GM21723 (cell line): ENCODE data around the gene CPNE1.

Experiments
- ATAC-seq: cut with Tn5 transposase; IDR thresholded peaks from one replicate; pipeline ENCODE4 v1.9.1; 2021; ENCODE audit warnings: mild to moderate bottlenecking, moderate library complexity; ENCODE audit not compliant: unreplicated experiment

CPNE1 gene

DNA sequence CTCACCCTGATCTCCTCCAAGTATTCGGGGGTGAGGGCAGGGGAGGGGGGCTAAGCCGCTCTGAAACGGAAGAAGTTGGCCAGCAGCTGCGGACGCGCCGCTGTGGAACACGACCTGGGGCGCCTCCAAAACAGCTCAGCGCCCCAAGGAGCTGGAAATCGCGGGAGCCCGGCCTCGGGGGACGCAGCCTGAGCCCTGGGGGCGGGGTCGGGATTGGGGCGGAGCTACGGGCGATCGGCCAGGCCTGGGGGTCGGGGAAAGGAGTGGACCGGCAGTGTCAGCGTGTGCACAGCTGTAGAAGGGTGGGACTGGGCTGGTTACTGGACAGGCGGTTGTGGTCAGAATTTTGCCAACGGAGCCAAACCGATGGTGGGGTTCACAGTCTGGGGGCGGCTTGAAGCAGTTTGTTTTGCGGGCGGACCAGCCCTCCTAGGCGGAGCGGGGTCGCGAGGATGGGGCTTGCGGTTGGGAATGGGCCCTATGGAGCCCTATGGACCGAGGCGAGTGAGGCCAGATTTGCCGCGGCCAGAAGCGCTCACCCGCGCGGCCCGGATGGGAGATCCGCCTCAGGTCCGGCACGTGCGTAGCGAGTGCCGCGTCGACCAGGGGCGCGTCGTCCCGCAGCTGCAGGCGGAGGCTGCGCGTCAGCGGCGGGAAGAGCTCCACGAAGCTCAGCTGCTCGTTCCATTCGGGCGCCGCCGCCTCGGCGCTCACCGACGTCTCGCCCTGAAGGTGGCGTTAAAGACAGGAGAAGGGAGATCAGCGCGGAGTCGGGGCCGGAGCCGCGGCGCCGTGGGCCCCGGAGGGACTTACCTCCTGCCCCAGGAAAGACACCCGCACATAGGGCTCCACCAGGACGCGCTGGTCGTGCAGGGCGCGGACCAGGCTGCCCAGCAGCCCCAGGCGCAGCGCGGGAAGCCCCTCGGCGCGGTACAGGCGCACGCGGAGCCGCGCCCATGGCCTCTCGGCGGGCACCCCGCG is 63.4 kb downstream of the CPNE1 start:
- peak; percentile 65 for ATAC-seq

DNA sequence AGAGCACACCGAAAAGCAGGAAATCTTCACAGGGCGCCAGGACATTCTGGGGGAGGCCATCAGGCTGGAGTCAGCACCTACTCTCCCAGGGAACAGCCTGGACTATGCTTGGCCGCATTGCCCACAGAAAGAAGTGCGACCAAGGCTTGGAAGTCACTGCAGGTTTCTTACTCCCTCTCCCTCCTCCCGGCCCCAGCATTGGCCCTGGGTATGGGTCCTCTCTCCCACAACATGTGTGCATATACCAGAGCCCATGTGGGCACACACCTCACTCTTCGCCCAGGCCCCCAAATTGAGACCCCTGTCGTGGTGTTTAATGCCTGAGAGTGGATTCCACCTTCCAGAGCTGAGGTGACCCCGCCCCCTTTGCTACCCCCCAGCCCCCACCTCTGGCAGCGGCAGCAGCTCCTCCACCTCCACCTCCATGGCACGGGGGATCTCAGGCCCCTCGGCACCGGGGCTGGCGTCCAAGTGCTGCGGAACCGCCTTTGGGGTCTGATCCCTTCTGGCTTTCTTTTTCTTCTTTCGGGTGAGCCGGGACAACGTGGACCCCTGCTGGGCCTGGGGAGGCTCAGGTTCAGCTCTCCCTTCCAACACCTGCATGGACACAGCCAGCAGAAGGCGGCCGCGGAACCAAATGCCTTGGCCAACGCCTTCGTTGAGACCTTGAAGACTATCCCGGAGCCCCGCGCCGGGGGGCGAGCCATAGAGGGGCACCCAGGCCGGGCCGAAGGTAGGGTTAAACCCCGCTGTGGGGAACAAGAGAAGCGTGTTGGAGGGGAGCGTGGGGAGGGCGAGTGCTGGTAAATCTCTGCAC is 64.3 kb downstream of the CPNE1 start:
- ATAC-seq: no peak

DNA sequence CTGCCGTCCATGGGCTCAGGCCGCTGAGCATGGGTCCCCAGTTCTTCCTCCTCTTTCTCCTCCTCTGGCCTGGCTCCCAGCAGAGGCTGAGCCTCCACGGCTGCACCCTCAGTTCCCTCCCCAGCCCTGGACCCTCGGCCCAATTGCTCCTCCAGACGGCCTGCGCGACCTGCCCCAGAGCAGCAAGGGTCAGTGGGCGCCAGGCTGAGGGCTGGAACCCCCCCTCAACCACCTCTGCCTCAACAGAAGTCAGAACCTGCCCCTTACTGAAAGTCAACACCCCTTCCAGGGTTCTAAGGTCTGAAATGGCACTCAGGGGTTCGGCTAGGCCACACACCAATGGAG is 65.0 kb downstream of the CPNE1 start:
- ATAC-seq: no peak

DNA sequence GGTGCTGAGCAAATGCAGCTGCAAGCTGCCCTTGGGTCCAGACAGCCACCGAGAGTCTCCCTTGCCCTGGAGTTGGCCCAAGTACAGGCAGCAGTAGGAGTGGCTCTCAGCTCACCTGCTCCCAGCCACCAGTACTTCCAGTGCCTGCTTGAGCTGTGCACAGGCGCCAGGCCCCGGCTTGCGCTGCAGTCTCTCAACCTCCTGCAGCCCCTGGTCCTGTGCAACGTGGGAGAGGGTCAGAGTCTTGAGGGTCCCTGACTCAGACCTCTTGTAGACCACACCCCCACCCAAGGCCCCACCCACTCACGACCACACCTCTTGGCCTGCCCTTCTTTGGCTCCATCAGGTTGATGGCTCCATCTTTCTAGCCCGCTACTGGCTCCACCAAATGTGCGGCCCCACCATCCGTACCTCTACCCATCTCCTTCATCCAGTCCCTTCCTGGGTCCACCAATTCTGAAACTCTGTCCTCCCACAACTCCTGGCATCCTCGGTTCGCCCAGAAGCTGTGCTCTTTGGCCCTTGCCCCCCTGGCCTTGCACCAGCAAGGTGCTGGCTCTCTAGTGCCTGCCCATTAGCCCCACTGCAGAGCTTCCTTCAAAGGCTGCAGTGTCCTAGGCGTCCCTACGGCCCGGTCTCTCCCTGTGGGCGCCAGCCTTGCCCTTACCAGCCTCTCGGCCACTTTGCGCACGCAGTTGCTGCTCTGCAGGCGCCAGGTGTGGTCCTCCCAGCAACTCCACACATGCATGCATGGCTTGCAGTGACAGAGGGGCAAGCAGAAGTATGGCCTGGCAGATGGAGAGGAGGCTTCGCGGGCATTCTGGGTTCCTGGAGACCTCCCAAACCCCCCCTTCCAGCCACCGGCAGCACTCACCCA is 65.6 kb downstream of the CPNE1 start:
- no peak for ATAC-seq

DNA sequence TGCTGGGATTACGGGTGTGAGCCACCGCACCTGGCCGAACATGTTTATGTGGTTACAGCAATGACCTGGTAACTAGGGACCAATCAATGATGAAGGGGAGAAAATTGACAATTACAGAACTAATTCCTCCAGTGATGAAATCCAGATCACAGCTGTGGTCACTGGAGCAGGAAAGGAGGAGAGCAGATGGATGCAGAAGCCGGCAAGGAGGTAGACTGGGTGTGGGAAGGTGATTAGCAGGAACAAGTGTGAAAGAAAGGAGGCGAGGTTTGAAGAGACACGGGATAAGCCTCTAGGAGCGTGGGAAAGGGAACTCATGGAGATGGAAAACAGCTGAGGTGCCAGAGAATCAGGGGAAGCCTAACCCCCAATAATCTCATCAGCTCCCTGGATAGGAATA is 66.2 kb downstream of the CPNE1 start:
- ATAC-seq: no peak

DNA sequence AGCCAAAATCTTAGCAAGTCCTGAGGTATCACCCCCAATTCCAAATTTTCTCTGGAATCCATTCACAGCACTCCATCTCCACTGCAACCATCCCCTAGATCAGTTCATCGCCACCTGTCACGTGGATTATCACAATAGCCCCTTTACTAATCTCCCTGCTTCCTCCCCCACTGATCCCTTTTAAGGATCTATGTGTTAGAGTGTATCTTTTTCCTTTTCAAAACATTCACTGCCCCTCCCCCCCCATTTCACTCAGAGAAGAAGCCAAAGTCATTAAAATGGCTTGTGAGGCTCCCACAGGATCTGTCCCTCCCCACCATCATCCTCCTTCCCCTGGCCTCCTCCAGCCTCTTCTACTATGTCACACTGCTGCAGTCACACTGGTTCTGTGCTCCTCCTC is 67.5 kb downstream of the CPNE1 start:
- no peak for ATAC-seq

DNA sequence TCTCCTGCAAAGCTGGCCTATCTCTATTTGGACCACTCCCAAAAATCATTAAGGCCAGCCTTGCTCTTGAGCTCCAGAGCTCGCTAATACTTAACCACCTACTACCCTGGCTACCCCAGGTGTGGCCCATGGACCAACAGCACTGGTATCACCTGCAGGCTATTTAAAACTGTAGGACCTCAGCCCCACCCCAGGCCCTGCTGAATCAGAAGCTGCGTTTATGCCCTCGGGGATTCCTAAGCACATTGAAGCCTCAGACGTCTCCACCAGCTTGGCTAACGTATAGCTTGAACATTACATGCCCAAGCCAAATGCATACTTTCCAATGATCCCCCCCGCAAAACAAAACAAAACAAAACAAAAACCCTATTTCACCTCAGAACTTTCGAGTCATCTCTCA is 68.8 kb downstream of the CPNE1 start:
- ATAC-seq: no peak

DNA sequence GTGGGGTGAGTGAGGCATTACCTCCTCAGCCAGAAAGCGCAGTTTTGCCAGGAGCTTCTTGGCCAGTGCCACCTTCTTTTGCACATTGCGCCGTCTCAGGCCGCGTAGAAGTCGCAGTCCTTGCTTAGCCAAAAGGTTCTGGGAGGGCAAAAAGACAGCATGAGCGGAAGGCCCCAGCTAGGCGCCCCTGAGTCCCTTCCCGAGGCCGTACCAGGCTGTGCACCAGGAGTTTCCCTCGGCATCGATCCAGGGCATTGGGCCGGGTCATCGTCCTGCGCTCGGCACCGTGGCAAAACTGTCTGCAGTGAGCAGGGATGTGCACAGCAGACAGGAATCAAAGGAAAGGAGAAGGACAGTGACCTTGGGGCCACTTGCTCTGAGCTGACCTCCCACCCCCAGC is 69.2 kb downstream of the CPNE1 start:
- no peak for ATAC-seq

DNA sequence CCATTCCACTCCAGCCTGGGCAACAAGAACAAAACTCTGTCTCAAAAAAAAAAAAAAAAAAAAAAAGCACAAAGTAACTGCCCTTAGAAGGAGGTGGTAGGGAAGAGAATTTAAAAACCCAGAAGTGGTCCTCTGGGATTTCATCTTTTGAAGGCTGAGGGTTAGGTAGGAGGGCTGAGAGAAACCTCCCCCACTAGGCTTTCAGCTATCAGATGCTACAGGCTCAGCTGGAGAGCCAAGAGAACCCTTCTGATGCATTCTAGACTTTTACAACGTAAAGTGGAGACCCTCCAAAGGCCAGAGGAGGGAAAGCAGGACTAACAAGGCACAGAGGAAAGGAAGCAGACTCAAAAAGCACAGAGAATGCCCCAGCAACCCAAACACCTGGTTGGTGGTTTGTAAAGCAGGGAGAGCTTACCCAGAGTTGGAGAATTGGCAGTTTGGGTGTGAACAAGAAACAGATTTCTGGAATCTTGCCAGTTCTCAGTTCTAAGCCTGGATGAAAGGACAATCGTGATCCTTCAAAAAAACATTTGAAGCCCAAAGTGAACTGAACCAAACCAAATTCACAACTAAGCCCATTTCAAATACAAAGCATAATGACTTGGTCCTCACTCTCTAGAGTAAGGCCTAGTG is 72.2 kb downstream of the CPNE1 start:
- no peak for ATAC-seq

DNA sequence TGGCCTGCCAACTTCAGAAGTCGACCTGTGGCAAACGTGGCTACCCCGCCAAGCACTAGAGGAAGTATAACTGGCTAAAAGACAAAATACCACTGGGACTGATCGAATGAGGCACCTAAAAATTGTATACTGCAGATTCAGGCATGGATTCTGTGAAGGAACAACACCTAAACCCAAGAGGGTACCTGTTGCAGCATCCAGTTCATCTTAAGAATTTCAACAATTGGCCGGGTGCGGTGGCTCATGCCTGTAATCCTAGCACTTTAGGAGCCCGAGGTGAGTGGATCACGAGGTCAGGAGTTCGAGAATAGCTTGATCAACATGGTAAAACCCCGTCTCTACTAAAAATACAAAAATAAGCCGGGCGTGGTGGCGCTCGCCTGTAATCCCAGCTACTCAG is 76.3 kb downstream of the CPNE1 start:
- ATAC-seq: no peak

DNA sequence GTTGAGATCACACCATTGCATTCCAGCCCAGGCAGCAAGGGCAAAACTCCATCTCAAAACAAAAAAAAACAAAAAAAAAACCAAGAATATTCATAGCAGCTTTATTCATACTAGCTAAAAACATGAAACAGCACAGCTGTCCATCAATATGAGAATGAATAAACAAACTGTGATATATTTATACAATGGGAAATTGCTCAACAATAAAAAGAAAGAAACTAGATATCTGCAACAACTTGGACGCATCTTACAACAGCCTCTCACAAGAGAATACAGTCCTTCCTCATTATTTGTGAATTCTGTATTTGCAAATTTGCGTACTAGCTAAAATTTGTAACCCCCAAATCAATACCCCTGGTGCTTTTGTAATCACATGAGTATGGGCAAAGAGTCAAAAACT is 77.3 kb downstream of the CPNE1 start:
- ATAC-seq: no peak

DNA sequence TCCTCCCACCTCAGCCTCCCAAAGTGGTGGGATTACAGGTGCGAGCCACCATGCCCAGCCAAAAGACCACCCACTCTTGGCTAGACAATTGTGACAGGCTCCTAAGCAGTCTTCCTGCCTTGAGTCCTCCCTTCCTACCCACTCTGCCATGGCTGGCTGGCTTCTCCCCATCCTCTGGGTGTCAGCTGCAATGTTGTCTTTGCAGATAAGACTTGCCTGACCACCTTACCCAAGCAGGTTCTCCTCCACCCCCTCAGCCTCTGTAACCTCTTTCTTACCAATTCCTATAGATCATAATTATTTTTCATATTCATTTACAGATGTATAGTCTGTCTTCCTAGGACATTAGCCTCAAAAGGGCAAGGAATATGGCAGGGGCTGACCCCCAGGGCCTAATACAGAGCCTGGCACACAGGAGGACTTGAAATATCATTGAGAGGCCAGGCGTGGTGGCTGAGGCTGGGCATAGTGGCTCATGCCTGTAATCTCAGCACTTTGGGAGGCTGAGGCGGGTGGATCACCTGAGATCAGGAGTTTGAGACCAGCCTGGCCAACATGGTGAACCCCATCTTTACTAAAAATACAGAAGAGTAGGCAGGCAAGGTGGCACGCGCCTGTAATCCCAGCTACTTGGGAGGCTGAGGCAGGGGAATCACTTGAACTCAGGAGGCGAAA is 77.8 kb downstream of the CPNE1 start:
- ATAC-seq: no peak

DNA sequence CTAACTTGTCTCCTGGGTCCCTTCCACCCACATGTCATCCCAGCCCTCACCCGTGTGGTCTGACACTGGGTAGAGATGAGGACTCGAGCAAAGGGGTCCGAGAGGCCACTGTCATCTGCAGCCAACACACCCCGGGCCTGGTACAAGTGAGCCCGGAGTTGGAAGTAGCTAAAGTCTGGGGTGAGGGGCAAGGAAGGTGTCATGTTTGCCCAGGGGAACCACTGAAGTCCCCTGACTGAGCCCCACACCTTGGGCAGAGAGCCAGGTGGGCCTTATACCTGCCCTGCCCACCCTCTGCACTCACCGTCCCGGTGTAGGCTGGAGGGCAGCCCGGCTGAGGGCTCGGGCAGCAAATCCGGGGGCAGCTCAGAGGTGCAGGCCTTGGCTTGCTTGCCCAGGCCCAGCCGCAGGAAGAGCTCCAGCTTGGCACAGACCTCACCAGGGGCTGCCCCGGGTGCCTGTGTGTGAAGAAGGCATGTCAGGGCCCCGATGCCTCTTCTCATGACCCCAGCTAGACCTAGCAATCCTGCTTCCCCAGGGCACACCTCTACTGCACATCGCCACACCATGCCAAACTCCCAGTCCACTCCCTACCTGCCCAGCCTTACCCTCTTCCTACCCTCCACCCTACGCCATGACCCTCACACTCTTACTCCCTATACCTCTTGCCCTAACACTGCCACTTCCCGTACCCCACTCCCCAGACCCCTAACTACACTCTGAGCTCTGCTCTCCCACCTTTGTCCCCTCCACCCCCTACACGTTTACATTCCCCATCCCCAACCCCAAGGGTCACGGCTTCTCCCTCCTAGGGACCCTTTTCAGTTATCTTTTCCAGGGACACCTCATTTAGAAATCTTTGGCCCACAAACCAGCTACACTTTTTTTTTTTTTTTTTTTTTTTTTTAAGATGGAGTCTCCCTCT is 80.8 kb downstream of the CPNE1 start:
- ATAC-seq: no peak

DNA sequence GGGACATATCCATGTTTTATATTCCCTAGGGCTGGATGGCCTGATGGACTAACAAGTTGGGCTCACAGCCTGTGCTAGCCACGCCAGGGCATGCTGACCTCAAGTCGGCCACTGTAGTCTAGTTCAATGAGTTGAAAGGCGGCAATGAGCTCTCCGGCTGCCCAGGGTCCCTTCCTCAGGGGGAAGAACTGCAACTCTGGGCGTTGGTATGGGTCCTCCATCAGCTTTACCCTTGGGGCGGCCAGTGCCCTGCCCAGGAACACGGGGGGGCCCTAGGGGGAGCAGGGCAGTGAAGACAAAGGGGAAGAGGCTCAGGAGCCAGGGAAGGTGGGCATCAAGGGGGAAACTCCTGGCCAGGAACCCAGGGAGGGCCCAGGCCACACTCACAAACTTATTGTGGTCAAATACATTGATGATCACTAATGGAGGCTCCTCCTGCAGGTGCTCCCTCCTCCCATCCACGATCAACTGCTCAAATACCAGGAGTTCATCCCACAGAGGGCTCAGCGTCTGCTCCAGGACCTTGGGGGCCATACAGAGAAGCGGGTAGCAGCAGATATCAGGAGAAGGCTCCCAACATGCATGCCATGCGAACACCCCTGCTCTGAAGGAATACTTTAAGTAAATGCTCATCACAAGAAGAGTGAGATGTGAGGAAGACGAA is 81.8 kb downstream of the CPNE1 start:
- ATAC-seq: no peak

DNA sequence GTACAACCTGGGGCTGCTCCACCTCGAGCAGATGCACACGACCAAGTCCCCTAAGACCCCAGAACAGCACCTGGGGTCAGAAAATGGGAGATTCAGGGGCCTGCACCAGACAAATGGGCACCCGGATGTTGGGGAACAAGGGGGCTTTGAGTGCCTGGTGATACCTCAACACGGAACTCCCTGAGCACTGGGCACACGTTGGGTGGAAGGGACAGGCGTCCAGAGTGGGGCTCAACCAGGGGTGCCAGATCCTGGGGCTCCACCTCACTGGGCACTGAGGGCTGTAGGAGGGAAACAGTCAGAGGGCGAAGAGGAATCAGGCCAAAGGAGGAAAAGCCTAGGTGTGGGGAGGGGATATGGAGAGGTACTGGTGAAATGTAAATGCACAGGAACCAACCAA is 82.6 kb downstream of the CPNE1 start:
- ATAC-seq: no peak

DNA sequence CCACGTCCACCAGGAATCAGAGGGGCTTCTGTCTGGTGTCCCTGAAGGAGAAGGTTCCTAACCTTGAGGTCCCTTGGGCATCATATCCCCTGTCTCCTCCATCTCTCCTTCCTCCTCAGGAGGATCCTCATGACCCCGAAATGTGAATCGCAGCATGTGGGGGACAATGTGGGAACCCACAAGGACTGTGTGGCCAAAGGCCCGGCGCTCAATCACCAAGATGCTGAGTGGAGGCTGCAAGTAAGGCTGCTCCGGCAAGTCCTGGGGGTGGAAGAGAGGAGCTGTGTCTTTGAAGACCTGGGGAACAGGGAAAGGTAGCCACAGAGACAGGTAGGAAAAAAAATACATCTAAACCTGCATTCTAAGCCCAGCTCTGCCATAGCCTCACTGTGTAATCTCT is 85.5 kb downstream of the CPNE1 start:
- ATAC-seq: no peak

DNA sequence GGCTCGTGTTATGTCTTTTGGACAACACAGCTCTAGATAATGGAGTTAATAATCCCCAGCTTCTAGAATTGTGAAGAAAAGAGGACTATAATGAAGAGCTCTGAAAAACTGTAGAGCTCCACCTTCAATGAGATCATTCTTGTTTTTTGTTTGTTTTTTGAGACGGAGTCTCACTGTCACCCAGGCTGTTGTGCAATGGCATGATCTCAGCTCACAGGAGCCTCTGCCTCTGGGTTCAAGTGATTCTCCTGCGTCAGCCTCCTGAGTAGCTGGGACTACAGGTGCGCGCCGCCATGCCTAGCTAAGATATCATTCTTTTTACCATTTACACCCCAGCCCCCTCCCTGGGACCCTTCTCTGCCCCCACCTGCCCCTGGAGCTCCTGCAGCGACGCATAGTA is 86.2 kb downstream of the CPNE1 start:
- no peak for ATAC-seq

DNA sequence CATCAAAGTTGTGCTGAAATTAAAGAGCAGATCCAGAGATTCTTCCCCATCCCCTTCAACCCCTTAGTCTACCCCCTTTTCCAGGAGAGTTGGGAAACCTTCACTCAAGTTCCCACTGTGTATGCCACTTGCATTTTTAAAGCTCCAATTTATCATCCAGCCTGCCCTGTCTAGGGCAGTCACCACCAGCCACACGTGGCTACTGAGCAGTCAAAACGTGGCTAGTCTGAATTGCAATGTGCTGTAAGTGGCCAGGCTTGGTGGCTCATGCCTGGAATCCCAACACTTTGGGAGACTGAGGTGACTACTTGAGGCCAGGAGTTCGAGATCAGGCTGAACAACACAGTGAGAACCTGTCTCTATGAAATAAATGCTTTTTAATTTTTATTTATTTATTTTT is 87.9 kb downstream of the CPNE1 start:
- no peak for ATAC-seq
